Measurements from ENCODE around the gene ZCCHC12.
A peak's percentile ranks its signal among the peaks of the same experiment; 100 is the strongest.

Gene ZCCHC12

DNA sequence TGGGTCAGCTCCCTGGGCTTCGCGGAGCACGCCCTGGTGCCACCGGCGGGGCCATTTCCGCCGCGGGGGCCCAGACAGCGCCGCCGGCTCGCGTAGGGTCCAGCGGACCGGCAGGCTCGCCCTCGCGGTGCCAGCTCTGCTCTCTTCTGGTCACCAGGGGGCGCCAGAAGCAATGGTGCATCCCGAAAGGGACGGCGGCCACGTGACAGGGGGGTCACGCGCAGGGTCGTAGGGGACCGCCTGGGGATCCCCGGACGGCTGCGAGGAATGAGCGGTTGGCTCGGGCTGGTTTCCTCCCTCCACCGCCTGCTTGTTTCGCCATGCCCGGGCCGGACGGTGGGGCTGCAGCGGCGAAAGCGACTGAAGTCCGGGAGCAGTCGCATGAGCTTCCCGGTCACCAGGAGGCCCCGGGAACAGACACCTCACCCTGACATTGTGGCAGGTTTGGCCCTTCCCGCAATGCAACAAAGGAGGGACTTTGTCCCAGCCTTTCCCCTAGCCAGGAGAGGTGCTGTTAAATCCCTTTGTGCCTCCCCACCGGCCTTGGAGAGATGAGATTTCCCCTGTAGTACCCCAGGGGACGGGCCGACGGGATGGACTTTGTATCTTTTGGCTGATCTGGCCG is 15.8 kb downstream of the ZCCHC12 start:
- H3K36me3 ChIP-seq (ENCODE audit: insufficient read depth, low read length) = no peaks in the 10 kb centered on the region
- H3K27ac ChIP-seq (ENCODE audit: low read depth, low read length) = no peak overlapping the region
- peaks cover 0 to 5% of the 10 kb centered on the region in 2 donors for H3K27me3 ChIP-seq (ENCODE audit: control insufficient read depth in 1 of 2, insufficient read depth in 2 of 2, low read length in 2 of 2)
- H3K9me3 ChIP-seq (ENCODE audit: low read length) = no peaks in the 10 kb centered on the region
- no peak overlapping the region for H3K9ac ChIP-seq (ENCODE audit: low read length)
- H3K4me3 ChIP-seq (ENCODE audit: low read depth in 1 of 2, low read length in 2 of 2) = peak overlapping the region; percentile 21 to 43
- peaks cover 4% of the 10 kb centered on the region for H3K4me1 ChIP-seq (ENCODE audit: insufficient read depth, low read length)

DNA sequence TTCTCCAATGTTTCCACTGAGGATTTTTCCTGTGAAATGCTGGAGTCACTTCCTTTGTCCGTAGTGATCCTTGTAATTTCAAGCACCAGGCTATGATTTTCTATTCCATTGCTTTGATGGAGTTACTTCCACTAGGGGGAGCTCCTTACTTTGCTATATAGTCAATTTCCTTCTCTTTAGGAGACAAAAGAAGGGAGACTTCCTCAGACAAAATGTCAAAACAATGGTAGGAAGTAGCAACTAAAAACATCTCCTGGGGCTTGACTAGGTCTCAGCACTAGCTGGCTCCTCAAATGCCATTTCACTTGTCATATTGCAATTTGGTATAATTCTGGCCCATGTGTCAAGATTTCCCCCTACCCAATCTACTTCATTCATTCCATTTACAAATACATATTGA is 24.1 kb downstream of the ZCCHC12 start:
- Histone ChIP-seq H3K27ac (ENCODE audit: low read depth, low read length) (no peak overlapping the region), H3K36me3 (ENCODE audit: insufficient read depth, low read length) (no peaks in the 10 kb centered on the region), H3K4me1 (ENCODE audit: insufficient read depth, low read length) (no peaks in the 10 kb centered on the region), H3K4me3 (ENCODE audit: low read depth in 1 of 2, low read length in 2 of 2) (no peak overlapping the region), H3K9ac (ENCODE audit: low read length) (no peak overlapping the region), H3K27me3 (ENCODE audit: control insufficient read depth in 1 of 2, insufficient read depth in 2 of 2, low read length in 2 of 2) (no peaks in the 10 kb centered on the region), H3K9me3 (ENCODE audit: low read length) (no peaks in the 10 kb centered on the region)

DNA sequence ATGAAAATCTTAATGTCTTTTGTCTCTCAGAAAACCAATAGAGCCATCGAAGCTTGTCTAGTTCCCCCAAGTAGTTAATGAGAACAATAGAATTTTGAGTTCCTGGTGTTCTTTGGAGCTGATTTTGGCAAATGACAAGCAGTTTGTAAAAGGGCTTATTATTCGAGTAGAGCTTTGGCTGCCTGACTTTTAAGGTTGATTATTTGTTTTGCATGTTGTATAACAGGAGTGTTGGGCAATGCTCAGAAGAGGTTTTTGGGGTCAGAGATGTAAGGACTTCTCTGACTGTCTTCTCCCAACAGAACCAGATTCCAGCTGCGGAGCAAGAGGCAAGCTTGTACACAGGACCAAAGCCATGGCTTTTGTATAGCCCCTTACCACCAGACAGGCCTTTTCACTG is 30.0 kb downstream of the ZCCHC12 start:
- Histone ChIP-seq H3K36me3 (ENCODE audit: insufficient read depth, low read length) (no peaks in the 10 kb centered on the region), H3K9me3 (ENCODE audit: low read length) (no peaks in the 10 kb centered on the region), H3K4me1 (ENCODE audit: insufficient read depth, low read length) (no peaks in the 10 kb centered on the region), H3K9ac (ENCODE audit: low read length) (no peak overlapping the region), H3K4me3 (ENCODE audit: low read depth in 1 of 2, low read length in 2 of 2) (no peak overlapping the region), H3K27ac (ENCODE audit: low read depth, low read length) (no peak overlapping the region), H3K27me3 (ENCODE audit: control insufficient read depth in 1 of 2, insufficient read depth in 2 of 2, low read length in 2 of 2) (no peaks in the 10 kb centered on the region)

DNA sequence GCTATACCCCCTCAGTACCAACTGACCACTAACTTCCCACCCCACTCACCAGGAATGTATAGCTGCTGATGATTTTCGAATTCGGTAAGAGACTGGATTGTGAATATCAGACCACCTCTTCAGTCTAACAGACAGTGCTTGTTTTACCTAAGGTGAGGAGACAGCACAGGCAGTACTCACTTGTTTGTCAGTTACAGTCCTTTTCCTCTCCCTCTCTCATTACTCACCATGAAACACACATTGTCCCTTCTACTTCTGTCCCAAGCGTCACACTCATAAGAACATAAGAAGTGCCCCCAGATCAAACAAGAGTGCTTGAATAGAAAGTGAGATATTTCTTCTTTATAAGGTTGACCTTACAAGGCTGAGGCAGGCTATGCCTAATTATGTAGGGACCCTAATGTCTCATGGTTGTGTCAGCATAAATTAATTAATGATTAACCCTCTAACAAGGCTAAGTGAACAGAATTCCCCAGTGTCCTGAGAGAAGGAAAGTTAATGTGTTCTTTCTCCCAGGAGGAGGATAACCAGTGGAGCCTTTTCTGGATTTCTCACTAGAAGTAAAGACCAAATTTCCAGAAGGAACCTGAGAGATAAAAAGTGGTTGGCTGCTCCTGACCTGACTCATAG is 32.2 kb downstream of the ZCCHC12 start:
- H3K27me3 ChIP-seq (ENCODE audit: control insufficient read depth in 1 of 2, insufficient read depth in 2 of 2, low read length in 2 of 2) = no peaks in the 10 kb centered on the region
- no peaks in the 10 kb centered on the region for H3K4me1 ChIP-seq (ENCODE audit: insufficient read depth, low read length)
- H3K27ac ChIP-seq (ENCODE audit: low read depth, low read length) = no peak overlapping the region
- no peaks in the 10 kb centered on the region for H3K36me3 ChIP-seq (ENCODE audit: insufficient read depth, low read length)
- H3K9me3 ChIP-seq (ENCODE audit: low read length) = no peaks in the 10 kb centered on the region
- H3K4me3 ChIP-seq (ENCODE audit: low read depth in 1 of 2, low read length in 2 of 2) = no peak overlapping the region
- no peak overlapping the region for H3K9ac ChIP-seq (ENCODE audit: low read length)

DNA sequence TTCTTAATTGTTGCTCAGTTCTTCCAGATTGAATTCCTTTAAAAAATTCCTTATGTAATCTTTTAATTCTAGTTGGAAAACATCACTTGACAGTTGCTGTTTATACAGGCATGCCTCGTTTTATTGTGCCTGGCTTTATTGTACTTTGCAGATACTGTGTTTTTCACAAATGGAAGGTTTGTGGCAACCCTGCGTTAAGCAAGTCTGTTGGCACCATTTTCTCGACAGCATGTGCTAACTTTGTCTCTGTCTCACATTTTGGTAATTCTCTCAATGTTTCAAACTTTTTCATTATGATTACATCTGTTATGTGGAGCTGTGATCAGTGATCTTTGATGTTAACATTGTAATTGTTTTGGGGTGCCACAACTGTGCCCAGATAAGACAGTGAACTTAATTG is 33.4 kb downstream of the ZCCHC12 start:
- no peak overlapping the region for H3K4me3 ChIP-seq (ENCODE audit: low read depth in 1 of 2, low read length in 2 of 2)
- no peak overlapping the region for H3K27ac ChIP-seq (ENCODE audit: low read depth, low read length)
- H3K9ac ChIP-seq (ENCODE audit: low read length) = no peak overlapping the region
- no peaks in the 10 kb centered on the region for H3K9me3 ChIP-seq (ENCODE audit: low read length)
- no peaks in the 10 kb centered on the region for H3K36me3 ChIP-seq (ENCODE audit: insufficient read depth, low read length)
- no peaks in the 10 kb centered on the region for H3K27me3 ChIP-seq (ENCODE audit: control insufficient read depth in 1 of 2, insufficient read depth in 2 of 2, low read length in 2 of 2)
- peaks cover 2% of the 10 kb centered on the region for H3K4me1 ChIP-seq (ENCODE audit: insufficient read depth, low read length)

DNA sequence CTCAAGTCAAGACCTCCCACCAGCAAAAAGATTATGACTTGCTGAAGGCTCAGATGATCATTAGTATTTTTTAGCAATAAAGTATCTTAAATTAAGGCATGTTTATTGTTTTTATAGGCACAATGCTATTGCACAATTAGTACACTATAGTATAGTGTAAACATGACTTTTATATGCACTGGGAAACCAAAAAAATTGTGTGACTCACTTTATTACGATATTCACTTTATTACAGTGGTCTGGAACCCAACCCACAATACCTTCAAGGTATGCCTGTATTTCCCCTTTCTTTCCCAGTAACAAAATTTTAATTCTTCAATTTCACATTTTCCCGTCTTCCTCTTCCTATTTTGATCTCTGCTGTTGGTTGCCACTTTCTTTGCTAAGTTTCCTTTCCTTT is 37.7 kb downstream of the ZCCHC12 start:
- Histone ChIP-seq H3K36me3 (ENCODE audit: insufficient read depth, low read length) (no peaks in the 10 kb centered on the region), H3K27me3 (ENCODE audit: control insufficient read depth in 1 of 2, insufficient read depth in 2 of 2, low read length in 2 of 2) (no peaks in the 10 kb centered on the region), H3K27ac (ENCODE audit: low read depth, low read length) (no peak overlapping the region), H3K4me1 (ENCODE audit: insufficient read depth, low read length) (peaks cover 15% of the 10 kb centered on the region), H3K9me3 (ENCODE audit: low read length) (no peaks in the 10 kb centered on the region), H3K4me3 (ENCODE audit: low read depth in 1 of 2, low read length in 2 of 2) (no peak overlapping the region), H3K9ac (ENCODE audit: low read length) (no peak overlapping the region)

DNA sequence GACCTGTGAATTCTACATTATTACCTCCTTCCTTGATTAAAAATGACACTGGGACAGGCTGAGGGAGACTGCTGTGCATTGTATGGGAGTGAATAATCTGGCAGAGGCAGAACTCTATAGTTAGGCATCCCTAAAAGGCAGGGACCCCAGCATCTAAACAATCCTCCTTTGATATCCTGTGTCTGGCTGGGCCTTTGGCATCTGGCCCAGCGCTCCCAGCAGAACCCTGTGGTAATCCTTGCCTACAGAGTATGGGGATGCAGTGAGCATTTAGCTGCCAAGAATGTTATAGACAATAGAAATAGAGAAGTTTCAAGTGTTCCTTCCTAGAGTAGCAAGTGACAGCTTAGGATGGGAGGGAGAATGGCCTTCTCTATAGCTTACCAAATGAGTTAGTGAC is 38.5 kb downstream of the ZCCHC12 start:
- Histone ChIP-seq H3K27me3 (ENCODE audit: control insufficient read depth in 1 of 2, insufficient read depth in 2 of 2, low read length in 2 of 2) (no peaks in the 10 kb centered on the region), H3K9me3 (ENCODE audit: low read length) (no peaks in the 10 kb centered on the region), H3K36me3 (ENCODE audit: insufficient read depth, low read length) (no peaks in the 10 kb centered on the region), H3K4me3 (ENCODE audit: low read depth in 1 of 2, low read length in 2 of 2) (no peak overlapping the region), H3K4me1 (ENCODE audit: insufficient read depth, low read length) (peaks cover 15% of the 10 kb centered on the region), H3K27ac (ENCODE audit: low read depth, low read length) (no peak overlapping the region), H3K9ac (ENCODE audit: low read length) (no peak overlapping the region)

DNA sequence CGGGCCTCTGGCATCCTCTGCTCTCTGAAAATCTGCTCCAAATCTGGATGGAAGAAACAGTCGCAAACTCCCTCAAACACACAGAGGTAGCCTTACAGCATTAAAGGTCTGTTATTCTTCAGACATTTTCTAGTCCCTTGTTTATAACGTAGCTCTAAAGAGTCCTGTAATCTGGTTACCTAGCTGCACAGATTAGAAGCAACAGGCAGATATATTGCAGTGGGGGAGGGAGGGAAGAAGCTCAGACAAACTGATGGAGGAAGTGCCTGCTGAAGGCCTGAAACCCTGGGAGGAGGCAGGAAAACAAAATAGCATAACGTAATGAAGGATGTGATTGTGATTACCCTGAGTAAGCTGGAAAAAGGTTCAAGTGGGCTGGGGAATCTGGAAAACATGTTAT is 39.4 kb downstream of the ZCCHC12 start:
- Histone ChIP-seq H3K4me3 (ENCODE audit: low read depth in 1 of 2, low read length in 2 of 2) (no peak overlapping the region), H3K9me3 (ENCODE audit: low read length) (no peaks in the 10 kb centered on the region), H3K4me1 (ENCODE audit: insufficient read depth, low read length) (peaks cover 15% of the 10 kb centered on the region), H3K27ac (ENCODE audit: low read depth, low read length) (no peak overlapping the region), H3K36me3 (ENCODE audit: insufficient read depth, low read length) (no peaks in the 10 kb centered on the region), H3K9ac (ENCODE audit: low read length) (no peak overlapping the region), H3K27me3 (ENCODE audit: control insufficient read depth in 1 of 2, insufficient read depth in 2 of 2, low read length in 2 of 2) (no peaks in the 10 kb centered on the region)

DNA sequence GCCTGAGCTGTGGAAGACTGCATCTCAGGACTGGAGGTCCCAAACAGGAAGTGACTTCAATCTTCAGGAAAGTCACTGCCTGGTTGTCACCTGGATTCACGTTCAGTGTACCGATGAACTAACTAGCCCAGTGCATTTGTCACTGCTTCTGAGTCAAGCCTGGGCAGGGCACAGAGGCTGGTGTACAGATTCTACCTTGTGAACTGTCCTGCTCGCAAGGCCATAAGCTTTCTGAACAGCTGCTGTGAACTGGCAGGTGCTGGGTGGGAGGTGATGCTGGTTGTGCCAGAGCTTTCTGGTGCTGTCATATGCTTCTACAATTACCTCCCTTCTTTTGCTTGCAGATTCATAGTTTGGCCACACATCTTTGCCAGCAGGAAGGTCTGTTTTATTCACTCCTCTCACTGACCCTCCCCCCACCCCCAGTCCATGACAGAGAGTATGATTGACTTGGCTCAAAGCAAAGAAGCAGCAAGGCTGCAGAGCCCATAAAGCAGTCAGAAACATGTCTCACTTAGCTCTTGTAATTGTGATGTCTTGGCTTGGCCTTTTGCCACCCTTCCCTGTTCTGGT is 40.5 kb downstream of the ZCCHC12 start:
- Histone ChIP-seq H3K9ac (ENCODE audit: low read length) (no peak overlapping the region), H3K4me3 (ENCODE audit: low read depth in 1 of 2, low read length in 2 of 2) (no peak overlapping the region), H3K4me1 (ENCODE audit: insufficient read depth, low read length) (peaks cover 15% of the 10 kb centered on the region), H3K27ac (ENCODE audit: low read depth, low read length) (no peak overlapping the region), H3K9me3 (ENCODE audit: low read length) (no peaks in the 10 kb centered on the region), H3K27me3 (ENCODE audit: control insufficient read depth in 1 of 2, insufficient read depth in 2 of 2, low read length in 2 of 2) (no peaks in the 10 kb centered on the region), H3K36me3 (ENCODE audit: insufficient read depth, low read length) (no peaks in the 10 kb centered on the region)

DNA sequence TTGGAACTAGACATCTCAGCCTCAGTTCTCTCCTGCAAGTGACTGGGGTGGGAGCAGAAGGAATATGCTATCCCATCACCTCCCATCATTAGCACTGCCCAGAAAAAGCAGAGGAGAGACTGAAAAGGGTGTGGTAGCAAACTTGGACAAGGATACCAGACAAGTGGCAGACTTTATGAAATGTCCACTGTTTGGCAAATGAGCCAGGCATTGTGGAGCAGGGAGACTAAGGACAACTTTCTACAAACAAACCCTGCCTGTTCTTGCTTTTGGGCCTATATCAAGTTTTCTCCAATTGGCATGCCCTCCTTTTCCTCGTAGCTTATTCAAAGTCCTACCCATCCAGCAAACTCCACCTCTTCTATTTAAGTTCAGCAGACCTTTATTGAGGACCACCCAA is 41.6 kb downstream of the ZCCHC12 start:
- H3K4me1 ChIP-seq (ENCODE audit: insufficient read depth, low read length) = peaks cover 15% of the 10 kb centered on the region
- no peaks in the 10 kb centered on the region for H3K36me3 ChIP-seq (ENCODE audit: insufficient read depth, low read length)

DNA sequence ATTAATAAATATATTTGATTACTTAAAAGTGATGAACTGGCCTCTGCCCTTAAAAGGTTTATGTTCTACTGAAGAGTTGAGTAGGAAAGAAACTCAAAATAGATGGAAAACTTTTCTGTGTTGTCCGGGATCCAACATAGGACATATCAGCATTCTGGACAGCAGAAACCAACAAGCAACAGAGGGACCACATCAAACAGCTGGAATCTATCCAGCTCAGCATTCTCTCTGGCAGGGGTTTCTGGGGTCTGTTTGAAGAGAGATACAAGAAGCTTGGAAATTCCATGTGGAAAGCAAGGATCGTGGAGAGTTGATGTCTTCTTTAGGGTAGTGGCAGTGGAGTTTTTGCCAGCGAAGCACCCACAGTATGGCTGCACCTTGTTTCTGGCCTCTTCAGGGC is 43.6 kb downstream of the ZCCHC12 start:
- H3K4me1 ChIP-seq (ENCODE audit: insufficient read depth, low read length) = peaks cover 21% of the 10 kb centered on the region
- no peak overlapping the region for H3K9ac ChIP-seq (ENCODE audit: low read length)
- H3K27me3 ChIP-seq (ENCODE audit: control insufficient read depth in 1 of 2, insufficient read depth in 2 of 2, low read length in 2 of 2) = no peaks in the 10 kb centered on the region
- H3K27ac ChIP-seq (ENCODE audit: low read depth, low read length) = no peak overlapping the region
- no peaks in the 10 kb centered on the region for H3K36me3 ChIP-seq (ENCODE audit: insufficient read depth, low read length)
- no peaks in the 10 kb centered on the region for H3K9me3 ChIP-seq (ENCODE audit: low read length)
- H3K4me3 ChIP-seq (ENCODE audit: low read depth in 1 of 2, low read length in 2 of 2) = no peak overlapping the region

More for the DNA sequence above, 41.6 kb downstream of the ZCCHC12 start:
- Histone ChIP-seq H3K9ac (ENCODE audit: low read length) (no peak overlapping the region), H3K27ac (ENCODE audit: low read depth, low read length) (no peak overlapping the region), H3K9me3 (ENCODE audit: low read length) (no peaks in the 10 kb centered on the region), H3K27me3 (ENCODE audit: control insufficient read depth in 1 of 2, insufficient read depth in 2 of 2, low read length in 2 of 2) (no peaks in the 10 kb centered on the region), H3K4me3 (ENCODE audit: low read depth in 1 of 2, low read length in 2 of 2) (no peak overlapping the region)

DNA sequence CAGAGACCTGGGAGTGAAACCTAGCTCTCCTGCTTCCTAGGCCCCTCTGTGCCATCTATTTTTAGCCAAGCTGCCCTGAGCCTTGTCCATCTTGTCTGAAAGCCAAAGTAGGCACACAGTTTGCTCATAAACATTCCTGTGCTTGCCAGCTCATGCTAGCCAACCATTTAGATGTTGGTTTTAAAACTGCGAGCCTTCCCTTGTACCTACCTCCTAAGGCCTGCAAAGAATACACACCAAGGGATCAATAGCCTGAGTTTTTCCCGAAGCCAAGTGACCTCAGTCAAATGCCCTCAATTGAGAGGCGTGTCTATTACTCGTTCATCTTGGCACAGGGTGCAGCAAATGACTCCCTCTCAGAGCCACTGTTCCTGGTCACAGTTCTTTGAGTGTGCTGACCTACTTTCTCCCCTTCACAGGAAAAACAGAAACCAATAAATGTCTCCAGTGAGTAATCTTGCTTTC is 48.5 kb downstream of the ZCCHC12 start:
- Histone ChIP-seq H3K4me1 (ENCODE audit: insufficient read depth, low read length) (peaks cover 22% of the 10 kb centered on the region), H3K27ac (ENCODE audit: low read depth, low read length) (peak overlapping the region; percentile 59), H3K4me3 (ENCODE audit: low read depth in 1 of 2, low read length in 2 of 2) (peak overlapping the region in 1 of 2 donors; percentile 40), H3K9ac (ENCODE audit: low read length) (no peak overlapping the region), H3K36me3 (ENCODE audit: insufficient read depth, low read length) (no peaks in the 10 kb centered on the region), H3K9me3 (ENCODE audit: low read length) (no peaks in the 10 kb centered on the region), H3K27me3 (ENCODE audit: control insufficient read depth in 1 of 2, insufficient read depth in 2 of 2, low read length in 2 of 2) (no peaks in the 10 kb centered on the region)

Data from muscle layer of colon (tissue), 2 donors.